Omental fat pad (tissue), 4 donors: Measurements from ENCODE around the gene NFATC4. TPM values are rescaled to one million over a fixed set of nuclear protein-coding genes. Genes with fewer than 3 reads are reported as not detected.

ENCODE experiments used
- ATAC-seq: fragments of 150-250 bp; one replicate; pipeline ENCODE4 v1.9.1; 2016; ENCODE audit warnings: mild to moderate bottlenecking, moderate library complexity; ENCODE audit not compliant: low FRiP score
- DNase-seq: peaks from one replicate; pipeline ENCODE4 v3.0.0-alpha.2; 2019; ENCODE audit warnings: low spot score
- CTCF ChIP-seq, 3 donors: fragments of 450-650 bp; IDR thresholded peaks; one replicate each; pipeline ENCODE4 v1.5.1; 2016 to 2017; ENCODE audit warnings: antibody characterized with exemption in 3 of 3, mild to moderate bottlenecking in 3 of 3, moderate library complexity in 2 of 3
- total RNA-seq, 4 donors: library from RNA; depleted of rRNA; stranded (reverse); fragments of >200 nt; gene quantifications; one replicate each; pipeline ENCODE4 v1.1.0, GENCODE V29; 2016

Gene NFATC4
- total RNA-seq, 4 donors from 2014 or later: 9.2 to 53.3 (median 23.3) TPM

DNA sequence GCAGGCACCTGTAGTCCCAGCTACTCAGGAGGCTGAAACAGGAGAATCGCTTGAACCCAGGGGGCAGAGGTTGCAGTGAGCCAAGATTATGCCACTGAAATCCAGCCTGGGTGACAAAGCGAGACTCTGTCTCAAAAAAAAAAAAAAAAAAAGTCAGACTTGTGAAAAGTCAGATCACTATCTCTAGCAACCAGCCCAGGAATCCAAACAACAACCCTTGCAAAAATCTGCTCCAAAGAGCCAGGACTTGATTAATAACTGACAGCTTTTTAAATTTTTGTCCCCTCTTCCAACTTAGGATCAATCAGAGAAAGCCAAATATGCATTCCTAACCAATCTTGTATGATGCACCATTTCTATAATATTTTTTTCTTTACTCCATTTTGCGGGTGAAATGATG lies 7.7 kb upstream of the NFATC4 start:
- DNase-seq: no peak
- ATAC-seq: no peak
- TF ChIP-seq CTCF (IDR thresholded peaks at IDR 0.05): no peak

- ATAC-seq (no peak), DNase-seq (no peak)
- no peak for TF ChIP-seq CTCF (IDR thresholded peaks at IDR 0.05)
Observed at GRCh38 chr14:24361326-24361725, 6.7 kb upstream of the NFATC4 start.

GRCh38 chr14:24362241-24362960 lies 5.6 kb upstream of the NFATC4 start:
- DNase-seq: no peak
- no peak for ATAC-seq
- no peak for TF ChIP-seq CTCF (IDR thresholded peaks at IDR 0.05)

GRCh38 chr14:24363401-24363800 lies 4.6 kb upstream of the NFATC4 start:
- no peak for ATAC-seq
- no peak for TF ChIP-seq CTCF (IDR thresholded peaks at IDR 0.05)
- no peak for DNase-seq

- DNase-seq: no peak
- no peak for ATAC-seq
Observed at GRCh38 chr14:24364841-24365240, 3.1 kb upstream of the NFATC4 start.

GRCh38 chr14:24365600-24366412 lies 2.2 kb upstream of the NFATC4 start:
- TF ChIP-seq CTCF (IDR thresholded peaks at IDR 0.05): peak in 1 of 3 donors; percentile 80
- ATAC-seq (peak; percentile 74), DNase-seq (peak; percentile 72)

More at GRCh38 chr14:24364841-24365240, 3.1 kb upstream of the NFATC4 start:
- TF ChIP-seq CTCF (IDR thresholded peaks at IDR 0.05): no peak

GRCh38 chr14:24366413-24366720 lies 1.6 kb upstream of the NFATC4 start:
- ATAC-seq (no peak), DNase-seq (no peak)
- TF ChIP-seq CTCF (IDR thresholded peaks at IDR 0.05): no peak
